NCI-H1092 (cell line): ENCODE measurements around the gene RNF212.

Experiments
- DNase-seq: peaks from one replicate; lab custom pipeline; 2025; lab: John Stamatoyannopoulos, UW

RNF212 gene

GRCh38 chr4:1048773-1049590, 64.4 kb downstream of the RNF212 start:
- DNase-seq = no peak

- DNase-seq = no peak
Measured at GRCh38 chr4:1047976-1048772, 65.2 kb downstream of the RNF212 start.

DNA sequence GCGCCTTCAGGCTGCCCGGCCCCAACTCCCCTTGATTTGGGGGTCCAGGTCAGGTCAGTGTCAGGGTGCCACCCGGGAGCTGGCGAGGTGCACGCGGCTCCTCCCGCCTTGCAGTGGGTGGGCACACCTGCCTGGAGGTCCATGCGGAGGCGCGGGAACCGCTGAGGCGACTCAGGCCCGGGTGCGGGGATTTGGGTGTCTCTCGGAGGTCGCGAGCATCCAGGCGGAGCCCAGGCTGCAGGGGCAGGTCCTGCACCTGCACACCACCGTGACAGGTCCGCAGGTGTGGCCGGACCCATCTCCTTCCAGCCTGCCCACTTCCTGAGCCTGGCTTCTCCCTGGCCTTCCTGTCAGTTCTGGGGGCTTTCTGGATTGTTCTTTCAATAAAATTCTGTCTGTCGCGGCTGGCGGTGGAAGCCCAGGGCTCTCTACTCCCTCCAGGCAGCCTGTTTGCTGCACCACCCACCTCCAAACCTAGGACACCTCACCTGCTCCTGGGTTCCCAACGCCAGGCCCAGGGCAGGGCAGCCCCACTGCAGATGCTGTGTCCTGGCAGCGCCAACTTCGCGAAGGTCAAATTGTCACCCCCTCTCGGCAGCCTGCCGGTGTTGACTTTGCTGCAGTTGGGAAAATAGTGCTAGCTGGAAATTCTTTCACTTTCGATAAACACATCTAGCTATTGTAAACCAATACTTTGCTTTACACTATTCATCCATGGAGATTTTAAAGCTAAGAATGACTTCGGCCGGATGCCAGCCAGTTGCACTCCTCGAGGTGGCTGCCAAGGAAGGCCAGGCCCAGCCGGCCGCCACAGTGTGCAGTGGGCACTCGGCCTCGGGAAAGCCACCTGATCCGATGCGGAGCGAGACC, 66.0 kb downstream of the RNF212 start:
- DNase-seq = no peak

DNA sequence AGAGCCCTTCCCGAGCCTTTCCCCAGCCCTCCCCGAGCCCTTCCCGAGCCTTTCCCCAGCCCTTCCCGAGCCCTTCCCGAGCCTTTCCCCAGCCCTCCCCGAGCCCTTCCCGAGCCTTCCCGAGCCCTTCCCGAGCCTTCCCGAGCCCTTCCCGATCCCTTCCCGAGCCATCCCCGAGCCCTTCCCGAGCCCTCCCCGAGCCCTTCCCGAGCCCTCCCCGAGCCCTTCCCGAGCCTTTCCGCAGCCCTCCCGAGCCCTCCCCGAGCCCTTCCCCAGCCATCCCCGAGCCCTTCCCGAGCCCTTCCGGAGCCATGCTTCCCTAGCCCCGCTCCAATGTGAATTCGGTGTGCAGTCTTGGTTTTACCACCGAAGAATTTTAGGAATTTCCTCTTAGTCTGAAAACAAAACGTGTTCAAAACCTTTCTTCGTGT, 66.8 kb downstream of the RNF212 start:
- peak; percentile 78 for DNase-seq

DNA sequence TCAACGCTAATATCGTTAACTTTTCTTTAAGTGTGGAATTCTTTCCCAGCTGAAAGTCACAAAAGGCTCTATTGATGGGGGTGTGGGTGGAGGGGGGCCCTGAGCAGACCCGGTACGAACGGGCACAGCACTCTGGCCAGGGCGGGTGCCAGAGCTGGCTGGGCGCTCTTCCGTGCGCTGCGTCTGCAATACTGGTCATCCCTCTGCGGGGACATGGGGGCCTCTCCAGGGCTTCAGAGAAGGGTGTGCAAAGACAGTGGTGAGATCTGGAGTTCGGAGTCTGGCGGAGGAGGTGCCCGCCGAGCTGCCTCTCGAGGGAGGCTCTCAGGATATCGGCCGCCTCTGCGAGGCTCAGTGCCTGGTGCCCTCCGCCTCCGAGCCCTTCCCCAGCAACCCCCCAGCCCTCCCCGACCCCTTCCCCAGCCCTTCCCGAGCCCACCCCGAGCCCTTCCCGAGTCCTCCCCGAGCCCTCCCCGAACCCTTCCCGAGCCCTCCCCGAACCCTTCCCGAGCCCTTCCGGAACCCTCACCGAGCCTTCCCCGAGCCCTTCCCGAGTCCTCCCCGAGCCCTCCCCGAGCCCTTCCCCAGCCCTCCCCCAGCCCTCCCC, 67.7 kb downstream of the RNF212 start:
- no peak for DNase-seq

DNA sequence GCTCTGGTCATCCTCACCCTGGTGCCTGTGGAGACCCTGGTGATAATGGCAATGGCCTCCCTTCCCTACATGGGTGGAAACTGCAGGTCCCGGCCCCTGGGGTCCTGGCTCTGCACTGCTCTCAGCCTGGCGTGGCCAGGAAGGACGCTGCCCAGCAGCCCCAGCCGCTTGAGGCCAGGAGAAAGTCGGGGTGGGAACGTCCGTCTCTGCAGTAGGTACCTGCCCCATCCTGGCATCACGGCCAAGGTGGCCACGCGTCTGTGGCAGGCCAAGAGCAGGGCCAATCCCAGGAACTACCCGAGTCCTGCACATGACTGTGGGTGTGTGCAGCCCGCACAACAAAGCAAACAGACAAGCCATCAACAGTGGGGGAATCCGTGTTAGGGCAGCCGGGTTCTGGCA, 68.2 kb downstream of the RNF212 start:
- DNase-seq = no peak

- no peak for DNase-seq
Measured at GRCh38 chr4:1044469-1045192, 68.7 kb downstream of the RNF212 start.

DNA sequence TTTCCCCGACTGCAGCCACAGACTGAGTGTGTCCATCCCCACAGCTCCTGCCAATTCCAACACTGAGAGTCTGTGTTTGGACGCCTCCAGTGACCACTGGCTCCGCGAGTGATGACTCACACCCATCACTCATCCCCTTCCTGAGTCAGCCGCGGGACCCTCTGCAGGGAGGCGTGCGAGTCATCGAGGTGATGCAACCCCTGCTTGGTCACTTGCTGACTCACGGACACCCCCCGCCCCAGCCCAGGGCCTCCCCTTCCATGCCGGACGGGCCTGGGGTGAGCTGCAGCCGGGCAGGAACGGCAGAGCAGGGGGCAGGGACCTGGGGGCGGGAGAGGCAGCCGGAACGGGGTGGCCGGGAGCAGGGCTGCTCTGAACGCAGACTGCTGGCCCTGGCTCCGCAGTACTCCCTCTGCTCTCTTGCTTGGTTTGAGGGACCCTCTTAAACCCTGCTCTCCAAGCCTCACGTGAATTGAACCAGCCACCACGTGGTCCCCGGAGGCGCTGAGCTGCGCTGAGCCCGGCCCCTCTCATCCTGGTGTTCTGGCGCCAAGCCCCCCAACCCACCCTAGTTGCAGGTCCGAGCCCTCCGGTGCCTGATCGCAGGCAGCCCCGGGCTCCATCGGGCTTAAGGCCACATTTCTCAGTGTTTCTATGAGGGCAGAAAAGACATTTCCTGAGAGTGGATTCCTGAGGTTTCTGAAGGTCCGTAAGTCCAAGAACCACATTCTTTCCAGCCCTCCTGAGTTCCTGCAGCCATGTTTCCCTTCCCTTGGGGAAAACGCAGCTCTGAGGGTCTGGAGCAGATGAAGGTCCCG, 69.5 kb downstream of the RNF212 start:
- DNase-seq = no peak

DNA sequence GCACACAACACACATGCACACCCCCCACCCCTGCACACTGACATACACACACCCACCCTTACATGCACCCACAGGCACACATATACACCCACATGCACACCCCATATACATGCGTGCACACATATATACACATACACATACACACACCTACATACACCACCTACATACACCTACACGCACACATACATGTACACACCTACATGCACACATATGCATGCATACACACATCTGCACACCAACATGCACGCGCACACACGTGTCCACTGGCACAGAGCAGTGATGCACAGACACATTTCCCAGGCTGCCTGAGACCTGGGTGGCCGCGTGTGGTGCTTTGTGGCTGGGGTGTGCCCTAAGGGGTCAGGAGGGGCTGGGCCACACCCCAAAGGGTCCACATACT, 70.2 kb downstream of the RNF212 start:
- DNase-seq = no peak

- no peak for DNase-seq
Measured at GRCh38 chr4:1042352-1043055, 70.9 kb downstream of the RNF212 start.

GRCh38 chr4:1041936-1042330, 71.4 kb downstream of the RNF212 start:
- DNase-seq = no peak

- no peak for DNase-seq
Measured at GRCh38 chr4:1041147-1041935, 72.0 kb downstream of the RNF212 start.

- DNase-seq = no peak
Measured at GRCh38 chr4:1040344-1041146, 72.8 kb downstream of the RNF212 start.

DNA sequence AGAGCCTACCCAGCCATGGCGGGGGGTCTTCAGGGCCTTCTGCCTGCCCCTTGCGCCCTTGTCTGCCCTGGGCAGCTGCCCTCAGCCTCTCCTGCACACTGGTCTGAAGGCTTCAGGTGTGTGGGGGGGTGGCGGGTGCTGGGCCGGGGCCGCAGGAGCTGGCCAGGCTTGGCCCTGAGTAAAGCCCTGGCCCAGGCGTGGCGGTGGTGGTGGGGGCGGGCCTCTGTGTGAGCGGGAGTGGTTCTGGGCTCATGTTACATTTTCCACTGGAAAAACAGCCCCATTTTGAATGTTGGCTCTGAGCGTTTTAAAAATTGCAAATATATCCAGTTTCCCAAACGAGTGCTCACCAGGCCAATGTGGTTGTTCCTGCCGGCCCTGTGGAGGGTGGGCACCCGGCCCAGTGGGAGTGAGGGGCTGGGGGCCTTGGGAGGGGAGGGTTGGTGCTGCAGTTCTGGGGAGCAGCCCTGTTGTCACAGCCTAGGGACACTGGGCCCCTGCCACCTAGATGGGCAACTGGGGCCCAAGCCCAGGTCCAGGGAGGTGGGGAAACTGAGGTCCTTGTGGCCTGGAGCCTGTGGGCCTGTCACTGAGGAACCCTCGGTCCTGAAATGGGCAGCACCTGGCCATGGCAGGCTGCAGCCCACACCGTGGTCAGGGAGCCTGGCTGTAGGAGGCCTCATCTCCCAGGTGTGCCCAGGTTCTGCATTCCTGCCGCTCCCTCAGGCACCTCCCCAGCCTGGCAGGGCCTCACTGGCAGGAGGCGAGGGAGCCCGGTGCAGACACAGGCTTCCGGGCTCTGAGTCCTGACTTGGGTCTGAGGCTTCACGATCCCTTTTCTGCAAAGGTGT, 73.6 kb downstream of the RNF212 start:
- DNase-seq = no peak

DNA sequence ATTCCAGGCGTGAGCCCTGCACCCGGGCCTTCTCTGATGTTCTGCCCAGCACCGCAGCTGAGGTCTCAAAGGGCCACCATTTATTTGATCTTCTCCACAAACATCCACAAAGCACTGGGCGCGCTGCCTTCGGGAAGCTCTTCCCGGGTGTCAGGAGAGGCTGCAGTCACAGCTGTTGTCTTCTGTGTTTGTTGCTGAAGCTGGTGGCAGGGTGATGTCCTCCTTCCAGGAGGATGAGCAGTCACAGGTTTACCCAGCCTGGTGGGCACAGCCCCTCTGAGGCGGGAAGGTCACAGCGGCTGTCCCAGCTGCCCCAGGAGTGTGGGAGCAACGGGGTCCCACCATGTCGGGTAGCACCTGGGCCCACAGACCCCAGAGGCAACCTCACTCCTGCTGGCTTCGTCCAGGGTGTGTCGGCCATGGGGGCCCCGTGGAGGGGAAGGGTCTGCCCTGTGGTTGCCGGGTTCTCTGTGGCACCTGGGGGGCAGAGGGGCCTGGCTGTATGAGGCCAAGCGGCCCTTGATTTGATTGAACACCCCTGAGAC, 74.3 kb downstream of the RNF212 start:
- no peak for DNase-seq

GRCh38 chr4:1036976-1037810, 76.2 kb downstream of the RNF212 start:
- no peak for DNase-seq
